ENCODE results near the gene GNAQ.
A peak's percentile ranks its signal among the peaks of the same experiment; 100 is the strongest.
"Not testable (repeated sequence)": the region's sequence is repeated elsewhere in the genome, so short reads cannot be mapped to it uniquely, and the experiment has no call there.

GNAQ gene

GRCh38 chr9:77898864-77899263 is 132.7 kb downstream of the GNAQ start:
- FAIRE-seq, result peak; percentile 6

- no peak for FAIRE-seq
These were observed 134.5 kb downstream of the GNAQ start for GRCh38 chr9:77896938-77897667.

- no peak for FAIRE-seq
These were observed 135.2 kb downstream of the GNAQ start for GRCh38 chr9:77896269-77896937.

- no peak for FAIRE-seq
These were observed 137.9 kb downstream of the GNAQ start for GRCh38 chr9:77893706-77894105.

GRCh38 chr9:77892955-77893514 is 138.6 kb downstream of the GNAQ start:
- no peak for FAIRE-seq

- FAIRE-seq, result no peak
These were observed 139.4 kb downstream of the GNAQ start for GRCh38 chr9:77892171-77892570.

- no peak for FAIRE-seq
These were observed 140.3 kb downstream of the GNAQ start for GRCh38 chr9:77891128-77891800.

GRCh38 chr9:77887662-77888061 is 143.9 kb downstream of the GNAQ start:
- no peak for FAIRE-seq

- no peak for FAIRE-seq
These were observed 146.4 kb downstream of the GNAQ start for GRCh38 chr9:77885104-77885672.

- FAIRE-seq, result no peak
These were observed 147.5 kb downstream of the GNAQ start for GRCh38 chr9:77883846-77884771.

- FAIRE-seq, result no peak
These were observed 148.5 kb downstream of the GNAQ start for GRCh38 chr9:77883133-77883532.

GRCh38 chr9:77882294-77882693 is 149.3 kb downstream of the GNAQ start:
- no peak for FAIRE-seq

- FAIRE-seq, result not testable (repeated sequence)
These were observed 150.0 kb downstream of the GNAQ start for GRCh38 chr9:77881634-77882033.

GRCh38 chr9:77881111-77881510 is 150.5 kb downstream of the GNAQ start:
- no peak for FAIRE-seq

GRCh38 chr9:77879437-77879943 is 152.1 kb downstream of the GNAQ start:
- no peak for FAIRE-seq

- not testable (repeated sequence) for FAIRE-seq
These were observed 152.8 kb downstream of the GNAQ start for GRCh38 chr9:77878793-77879192.

- FAIRE-seq, result no peak
These were observed 153.6 kb downstream of the GNAQ start for GRCh38 chr9:77877976-77878375.

GRCh38 chr9:77876590-77876989 is 155.0 kb downstream of the GNAQ start:
- no peak for FAIRE-seq

- no peak for FAIRE-seq
These were observed 155.5 kb downstream of the GNAQ start for GRCh38 chr9:77876091-77876490.

GRCh38 chr9:77872863-77873262 is 158.7 kb downstream of the GNAQ start:
- no peak for FAIRE-seq

GRCh38 chr9:77872177-77872576 is 159.4 kb downstream of the GNAQ start:
- FAIRE-seq, result no peak

- FAIRE-seq, result no peak
These were observed 160.1 kb downstream of the GNAQ start for GRCh38 chr9:77871483-77871882.
